MM.1S (cell line): Measurements from ENCODE around the gene SP3.

Source experiments
- CTCF ChIP-seq: fragments of 300-600 bp; sonication (generic); IDR thresholded peaks from 2 replicates; pipeline ENCODE4 v1.5.1; 2016; ENCODE audit warnings: antibody characterized with exemption, low read length, mixed read lengths
- EZH2 ChIP-seq: fragments of 300-600 bp; sonication (generic); optimal IDR thresholded peaks from 2 replicates; pipeline ENCODE3; 2017; ENCODE audit warnings: low read depth, mild to moderate bottlenecking, antibody characterized with exemption, low read length, mixed read lengths

- TF ChIP-seq CTCF (no peak), EZH2 (no peak)
Measured at GRCh38 chr2:173876833-173877413, 88.2 kb downstream of the SP3 start.
